ENCODE results near the gene HTT.

Gene HTT

DNA sequence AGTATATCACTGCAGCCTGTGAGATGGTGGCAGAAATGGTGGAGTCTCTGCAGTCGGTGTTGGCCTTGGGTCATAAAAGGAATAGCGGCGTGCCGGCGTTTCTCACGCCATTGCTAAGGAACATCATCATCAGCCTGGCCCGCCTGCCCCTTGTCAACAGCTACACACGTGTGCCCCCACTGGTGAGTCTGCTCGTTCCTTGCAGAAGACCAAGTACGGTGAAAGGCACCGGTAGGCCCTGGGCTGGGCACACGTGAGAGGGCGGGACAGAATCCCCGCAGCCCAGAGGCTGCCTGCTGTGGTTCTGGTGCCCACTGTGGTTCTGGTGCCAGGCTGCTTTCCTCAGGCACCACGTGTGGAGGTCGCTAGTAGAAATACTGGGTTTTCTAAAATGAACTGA lies 143.3 kb downstream of the HTT start:
- TF ChIP-seq CTCF (IDR thresholded peaks at IDR 0.05), result no peak

DNA sequence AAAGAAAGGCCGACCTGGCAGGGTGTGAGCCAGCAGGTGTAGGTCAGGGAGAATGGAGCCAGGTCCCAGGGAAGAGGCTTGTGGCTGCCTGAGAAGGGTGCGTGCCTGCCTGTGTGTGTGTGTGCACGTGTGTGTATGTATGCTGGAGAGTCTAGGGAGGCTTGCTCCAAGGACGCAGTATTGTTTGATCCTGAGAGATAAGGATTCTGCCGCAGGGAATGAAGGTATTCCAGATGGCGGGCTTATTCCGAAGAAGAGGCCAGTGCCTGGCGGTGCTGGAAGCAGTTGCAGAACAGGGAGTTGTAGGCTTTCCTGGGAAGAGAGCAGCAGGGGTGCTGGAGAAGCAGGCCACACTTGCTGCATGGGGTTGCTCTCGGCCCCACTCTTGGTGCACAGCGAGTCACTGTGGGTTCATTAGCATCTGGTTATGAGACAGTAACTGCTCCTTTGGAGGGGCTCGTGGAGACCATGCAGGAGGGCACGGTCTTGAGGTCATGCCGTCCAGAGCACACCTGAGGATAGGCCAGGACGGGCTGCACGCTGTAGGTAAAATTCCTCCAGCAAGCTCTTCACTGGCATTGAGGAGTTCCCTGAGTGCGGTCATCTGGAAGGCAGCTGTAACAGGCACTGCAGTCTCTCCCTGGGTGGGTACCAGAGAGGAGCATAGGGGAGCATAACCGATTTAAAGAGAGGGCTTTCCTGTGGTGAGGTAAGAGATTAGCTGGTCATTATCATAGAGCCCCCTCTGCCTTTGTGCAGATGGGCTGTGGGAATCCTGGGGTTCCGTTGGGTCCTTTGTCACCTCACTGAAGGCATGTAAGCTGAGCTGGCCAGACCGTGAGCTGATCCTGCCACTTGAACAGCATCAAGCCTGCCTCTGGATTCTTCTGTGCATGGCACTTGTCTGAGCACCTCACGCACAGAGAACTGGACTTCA lies 144.6 kb downstream of the HTT start:
- TF ChIP-seq CTCF (IDR thresholded peaks at IDR 0.05), result no peak

- no peak for TF ChIP-seq CTCF (IDR thresholded peaks at IDR 0.05)
These were observed 145.4 kb downstream of the HTT start for GRCh38 chr4:3219761-3220475.

DNA sequence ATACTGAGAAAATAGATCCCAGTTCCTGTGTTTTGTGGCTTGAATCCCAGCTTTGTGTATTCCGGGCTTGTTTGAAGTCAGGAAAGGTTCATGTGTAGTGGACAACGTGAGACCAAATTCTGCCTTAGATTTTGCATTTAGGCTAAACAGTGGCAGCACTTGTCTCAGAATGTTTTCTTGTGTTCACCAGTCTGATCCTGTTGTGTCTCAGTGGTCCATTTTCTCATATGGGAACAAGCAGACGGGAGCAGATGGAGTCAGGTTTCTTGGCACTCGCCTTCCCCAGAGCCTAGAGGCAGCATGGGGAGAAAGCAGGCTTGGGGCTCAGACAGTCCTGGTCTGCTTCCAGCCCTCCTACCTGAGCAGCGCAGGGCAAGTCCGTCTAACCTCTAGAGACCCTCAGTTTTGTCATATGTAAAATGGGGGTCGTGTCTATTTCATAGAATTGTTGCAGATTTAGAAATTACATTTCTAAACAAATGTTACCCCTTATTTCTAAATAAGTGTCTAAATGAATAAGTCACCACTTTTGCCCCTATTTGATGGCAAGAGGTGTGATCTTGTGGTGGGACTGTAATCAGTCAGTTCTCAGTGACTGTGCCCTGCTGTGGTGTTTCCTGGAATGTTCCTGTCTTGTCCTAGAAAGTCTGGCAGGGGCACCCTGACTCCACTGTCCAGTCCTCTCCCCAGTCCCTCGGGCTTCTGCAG lies 146.1 kb downstream of the HTT start:
- no peak for TF ChIP-seq CTCF (IDR thresholded peaks at IDR 0.05)

- TF ChIP-seq CTCF (IDR thresholded peaks at IDR 0.05), result no peak
These were observed 146.7 kb downstream of the HTT start for GRCh38 chr4:3221184-3221494.

DNA sequence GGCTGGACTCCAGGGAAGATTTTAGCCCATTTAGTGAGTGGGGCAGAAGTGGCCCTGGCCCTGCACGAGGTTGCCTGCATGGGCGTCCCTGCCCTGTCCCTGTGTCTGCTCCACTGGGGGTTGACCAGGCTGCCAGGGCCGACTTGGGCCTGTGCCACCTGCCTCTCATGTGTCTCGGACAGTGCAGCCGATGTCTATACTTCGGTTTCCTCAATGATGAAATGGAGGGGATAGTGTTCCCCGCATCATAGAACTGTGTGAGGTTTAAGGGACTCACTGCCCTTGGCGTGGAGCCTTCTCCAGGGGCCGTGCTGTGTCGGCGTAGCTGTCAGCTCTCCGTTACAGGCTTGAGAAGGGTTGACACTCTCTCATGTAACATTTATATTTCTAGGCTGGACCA lies 147.5 kb downstream of the HTT start:
- TF ChIP-seq CTCF (IDR thresholded peaks at IDR 0.05), result no peak

GRCh38 chr4:3223346-3223745 lies 148.9 kb downstream of the HTT start:
- no peak for TF ChIP-seq CTCF (IDR thresholded peaks at IDR 0.05)

Measured in LNCAP (cell line).